ENCODE results near the gene C1orf167.

DNA sequence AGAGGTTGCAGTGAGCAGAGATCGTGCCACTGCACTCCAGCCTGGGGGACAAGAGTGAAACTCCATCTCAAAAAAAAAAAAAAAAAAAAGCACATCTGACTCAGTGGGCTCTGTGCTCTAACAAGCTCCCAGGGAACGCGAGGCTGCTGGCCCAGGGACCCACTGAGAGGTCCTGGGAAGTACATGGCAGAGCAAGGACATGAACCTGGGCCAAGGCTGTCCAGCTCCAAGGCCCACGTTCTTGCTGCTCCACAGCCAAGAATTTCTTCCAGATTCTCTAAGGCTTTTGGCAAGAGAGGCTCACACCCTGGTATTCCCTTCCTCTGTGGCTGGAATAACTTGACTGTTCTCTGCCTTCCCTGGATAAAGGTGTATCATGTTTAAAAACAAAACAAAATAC is 41.5 kb upstream of the C1orf167 start:
- TF ChIP-seq EGR1 (IDR thresholded peaks at IDR 0.05; ENCODE audit: low read depth in 2 of 2) (no peak), REST (IDR thresholded peaks at IDR 0.05) (no peak)
